GM12891 (cell line): ENCODE measurements around the gene TTC28.
"Not testable (repeated sequence)": the region's sequence is repeated elsewhere in the genome, so short reads cannot be mapped to it uniquely, and the experiment has no call there.

Source experiments
- DNase-seq: peaks from one replicate; pipeline ENCODE4 v3.0.0; 2011; ENCODE audit warnings: low spot score; ENCODE audit not compliant: insufficient read length
- FAIRE-seq: peaks from 2 replicates; lab custom pipeline; 2011; peaks lifted over from hg19 to GRCh38; lab: Jason Lieb, UNC
- PAX5 ChIP-seq: IDR thresholded peaks from 2 replicates; pipeline ENCODE4 v1.6.1; 2011; ENCODE audit warnings: low read length, moderate library complexity, mild to moderate bottlenecking; ENCODE audit not compliant: insufficient read depth, severe bottlenecking
- POLR2A ChIP-seq: IDR thresholded peaks from 2 replicates; pipeline ENCODE4 v1.6.1; 2011; ENCODE audit warnings: low read depth, low read length, control low read depth
- POLR2AphosphoS5 ChIP-seq: IDR thresholded peaks from 2 replicates; pipeline ENCODE4 v1.6.1; 2011; ENCODE audit warnings: low read depth, low read length, control low read depth
- POU2F2 ChIP-seq: IDR thresholded peaks from 2 replicates; pipeline ENCODE4 v1.6.1; 2011; ENCODE audit warnings: low read depth, mild to moderate bottlenecking, control low read depth, low read length, moderate library complexity
- SPI1 ChIP-seq: IDR thresholded peaks from 2 replicates; pipeline ENCODE4 v1.6.1; 2011; ENCODE audit warnings: low read depth, low read length, control low read depth
- TAF1 ChIP-seq: IDR thresholded peaks from 2 replicates; pipeline ENCODE4 v1.6.1; 2011; ENCODE audit warnings: low read depth, low read length, control low read depth

TTC28 gene

GRCh38 chr22:28091486-28091885, 588.2 kb downstream of the TTC28 start:
- TF ChIP-seq SPI1 (no peak), PAX5 (no peak), POLR2A (no peak), POU2F2 (no peak), TAF1 (no peak), POLR2AphosphoS5 (no peak)
- FAIRE-seq (no peak), DNase-seq (no peak)

DNA sequence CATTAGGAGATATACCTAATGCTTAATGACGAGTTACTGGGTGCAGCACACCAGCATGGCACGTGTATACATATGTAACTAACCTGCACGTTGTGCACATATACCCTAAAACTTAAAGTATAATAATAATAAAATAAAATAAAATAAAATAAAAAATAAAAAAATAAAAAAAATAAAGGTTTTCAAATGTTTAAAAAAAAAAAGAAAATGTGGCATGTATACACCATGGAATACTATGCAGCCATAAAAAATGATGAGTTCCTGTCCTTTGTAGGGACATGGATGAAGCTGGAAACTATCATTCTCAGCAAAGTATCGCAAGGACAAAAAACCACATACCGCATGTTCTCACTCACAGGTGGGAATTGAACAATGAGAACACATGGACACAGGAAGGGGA, 590.1 kb downstream of the TTC28 start:
- not testable (repeated sequence) for DNase-seq, FAIRE-seq

- TF ChIP-seq POU2F2 (no peak), POLR2A (no peak), TAF1 (no peak), POLR2AphosphoS5 (no peak), PAX5 (no peak), SPI1 (no peak)
- no peak for FAIRE-seq
- DNase-seq = no peak
These were observed 602.5 kb downstream of the TTC28 start for GRCh38 chr22:28077166-28077565.

DNA sequence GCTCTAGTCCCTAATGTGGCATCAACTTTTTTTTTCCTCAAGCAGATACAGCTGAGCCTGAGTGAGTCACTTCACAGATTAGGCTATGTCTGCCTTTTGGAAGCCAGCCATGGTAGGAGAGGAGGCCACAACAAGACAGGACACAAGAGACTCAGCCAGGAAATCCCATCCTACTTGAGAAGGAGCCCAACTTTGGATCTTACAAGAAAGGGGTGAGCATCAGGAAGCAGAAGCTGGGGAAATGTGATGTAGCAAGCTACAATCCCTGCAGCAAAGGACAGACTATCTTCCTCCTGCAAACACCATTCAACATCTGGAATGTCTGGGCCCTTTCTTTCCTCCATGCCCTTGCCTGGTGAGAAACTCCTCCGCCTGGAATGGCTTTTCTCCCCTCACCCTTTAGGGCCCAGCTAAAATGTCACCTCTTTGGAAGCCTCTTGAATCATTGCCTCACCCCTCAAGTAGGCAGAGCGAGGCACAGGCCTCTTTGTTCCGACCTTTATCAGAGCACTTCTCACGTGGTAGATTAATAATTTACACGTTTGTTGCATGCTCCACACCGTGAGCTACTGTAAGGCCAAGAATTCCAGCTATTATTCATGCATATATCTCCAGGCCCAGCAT, 604.2 kb downstream of the TTC28 start:
- no peak for FAIRE-seq
- DNase-seq = no peak
- no peak for TF ChIP-seq SPI1
- TF ChIP-seq POLR2AphosphoS5 = no peak
- TF ChIP-seq POU2F2 = no peak
- no peak for TF ChIP-seq PAX5
- TF ChIP-seq TAF1 = no peak

- TF ChIP-seq POLR2AphosphoS5 = no peak
- no peak for TF ChIP-seq POU2F2
- no peak for TF ChIP-seq POLR2A
- TF ChIP-seq SPI1 = no peak
- no peak for TF ChIP-seq TAF1
- no peak for TF ChIP-seq PAX5
- DNase-seq = no peak
- FAIRE-seq = no peak
These were observed 605.1 kb downstream of the TTC28 start for GRCh38 chr22:28074526-28074925.

DNA sequence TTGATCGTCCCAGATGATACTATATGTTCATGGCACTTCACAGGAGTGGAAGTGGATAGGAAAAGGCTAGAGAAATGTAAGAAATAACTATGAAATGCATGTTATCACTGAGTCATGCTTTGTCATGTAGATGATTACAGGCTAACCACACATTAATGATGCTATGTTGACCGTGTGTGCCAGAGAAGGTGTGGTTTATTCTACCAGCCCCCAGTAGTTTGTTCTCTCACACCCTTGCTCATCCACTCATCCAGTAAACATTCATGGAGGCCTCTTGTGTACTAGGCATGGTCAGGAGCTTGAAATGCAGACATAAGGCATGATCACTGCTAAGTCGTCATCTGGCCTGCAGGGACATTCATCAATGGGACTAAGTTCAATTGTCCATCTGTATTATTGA, 607.6 kb downstream of the TTC28 start:
- FAIRE-seq = no peak
- TF ChIP-seq POU2F2 (no peak), SPI1 (no peak), TAF1 (no peak), POLR2A (no peak), POLR2AphosphoS5 (no peak), PAX5 (no peak)
- no peak for DNase-seq

DNA sequence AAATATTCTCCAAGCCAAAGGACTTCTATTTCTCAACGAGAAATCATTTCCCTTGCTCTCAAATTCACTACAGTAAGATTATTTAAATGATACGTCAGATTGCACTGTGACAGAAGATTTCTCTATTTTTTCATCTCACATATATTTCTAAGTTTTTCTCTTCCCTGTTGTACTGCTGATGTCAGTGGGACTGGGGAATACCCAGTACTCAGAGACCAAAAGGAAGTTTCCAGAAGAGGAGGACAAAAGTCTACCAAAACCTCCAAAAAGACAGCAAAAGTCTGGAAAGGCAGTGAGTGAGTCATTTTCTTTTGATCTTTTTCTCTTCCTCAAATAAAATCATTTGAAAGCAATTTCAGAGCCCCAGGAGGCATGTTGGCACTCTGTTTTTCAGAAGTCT, 610.8 kb downstream of the TTC28 start:
- DNase-seq (no peak), FAIRE-seq (no peak)
- TF ChIP-seq SPI1 (no peak), POLR2AphosphoS5 (no peak), TAF1 (no peak), PAX5 (no peak), POU2F2 (no peak), POLR2A (no peak)

- FAIRE-seq (no peak), DNase-seq (no peak)
- no peak for TF ChIP-seq TAF1
- no peak for TF ChIP-seq POU2F2
- TF ChIP-seq POLR2A = no peak
- TF ChIP-seq POLR2AphosphoS5 = no peak
- no peak for TF ChIP-seq SPI1
- TF ChIP-seq PAX5 = no peak
These were observed 614.7 kb downstream of the TTC28 start for GRCh38 chr22:28064920-28065319.

DNA sequence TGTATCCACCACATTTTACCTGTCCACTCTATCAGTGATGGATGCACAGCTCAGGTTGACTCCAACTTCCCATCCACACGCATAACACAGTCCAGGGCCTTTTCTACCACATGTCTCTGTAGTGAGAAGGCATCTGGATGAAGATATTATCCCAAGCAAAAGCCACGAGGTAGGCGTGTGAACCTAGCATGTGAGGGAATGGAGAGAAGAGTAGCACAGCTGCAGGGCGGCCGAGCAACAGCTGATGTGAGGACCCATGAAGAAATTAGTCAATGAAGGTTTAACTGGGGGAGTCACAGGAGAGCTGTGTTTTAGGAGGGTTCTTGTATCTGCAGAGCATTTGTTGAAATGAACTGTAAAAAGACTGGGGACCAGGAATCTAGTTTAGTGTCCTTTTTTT, 616.0 kb downstream of the TTC28 start:
- FAIRE-seq = no peak
- DNase-seq = no peak
- TF ChIP-seq PAX5 (no peak), POU2F2 (no peak), TAF1 (no peak), POLR2A (no peak), SPI1 (no peak), POLR2AphosphoS5 (no peak)

DNA sequence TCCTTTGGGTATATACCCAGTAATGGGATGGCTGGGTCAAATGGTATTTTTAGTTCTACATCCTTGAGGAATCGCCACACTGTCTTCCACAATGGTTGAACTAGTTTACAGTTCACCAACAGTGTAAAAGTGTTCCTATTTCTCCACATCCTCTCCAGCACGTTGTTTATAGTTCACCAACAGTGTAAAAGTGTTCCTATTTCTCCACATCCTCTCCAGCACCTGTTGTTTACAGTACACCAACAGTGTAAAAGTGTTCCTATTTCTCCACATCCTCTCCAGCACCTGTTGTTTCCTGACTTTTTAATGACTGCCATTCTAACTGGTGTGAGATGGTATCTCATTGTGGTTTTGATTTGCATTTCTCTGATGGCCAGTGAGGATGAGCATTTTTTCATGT, 619.0 kb downstream of the TTC28 start:
- not testable (repeated sequence) for FAIRE-seq, DNase-seq
